H1 (cell line): Measurements from ENCODE around the gene SYNGR4. TPM values are rescaled to one million over a fixed set of nuclear protein-coding genes. Genes with fewer than 3 reads are reported as not detected.

Experiments used
- CTBP2 ChIP-seq: IDR thresholded peaks from 2 replicates; pipeline ENCODE4 v1.7.0; 2011; ENCODE audit warnings: borderline replicate concordance, mild to moderate bottlenecking, moderate library complexity, mixed read lengths, low read length; ENCODE audit not compliant: insufficient read depth, insufficient read length
- polyA plus RNA-seq, 7 experiments: library from polyadenylated mRNA; depleted of rRNA in 3 of 7; stranded (reverse) in 5 of 7; unstranded in 2 of 7; fragments of >200 nt in 5 of 7; fragments of 200-250 nt in 2 of 7; gene quantifications; 1 replicate in 5 of 7; 2 replicates in 1 of 7; 4 replicates in 1 of 7; pipeline versions ENCODE4 v1.2.1 to v1.2.3, GENCODE V29; 2011 to 2013; ENCODE audit warnings: missing spikeins in 2 of 7, mixed read lengths in 2 of 7
- total RNA-seq: library from RNA; stranded (reverse); fragmentation: NEBNext Ultra II Directional; extraction: Animal tissue kit (Norgen Biotek cat#: 25700); gene quantifications from 2 replicates; pipeline ENCODE4 v1.2.1, GENCODE V29; 2021

SYNGR4 gene
- total and polyA plus RNA-seq, 2 of the 8 experiments (the other 6 are each of a cell fraction or from before 2014, with no cell fraction given): 0.41 TPM; not detected in 1

DNA sequence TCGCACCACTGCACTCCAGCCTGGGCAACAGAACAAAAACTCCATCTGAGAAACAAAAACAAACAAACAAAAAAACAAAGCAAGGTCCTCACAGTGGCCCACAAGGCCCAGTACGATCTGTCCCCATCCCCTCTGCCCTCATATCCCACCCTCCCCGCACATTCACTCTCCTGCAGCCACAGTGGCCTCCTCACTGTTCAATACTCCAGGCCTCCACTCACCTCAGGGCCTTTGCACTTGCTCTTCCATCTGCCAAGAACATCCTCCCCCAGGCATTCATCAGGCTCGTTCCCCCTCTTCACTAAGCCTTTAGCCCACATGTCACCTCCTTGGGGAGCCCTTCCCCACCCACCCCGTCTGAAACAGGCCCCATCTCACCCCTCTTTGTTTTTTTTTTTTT is 5.0 kb upstream of the SYNGR4 start (continued):
- no peak for TF ChIP-seq CTBP2
